K562 (cell line): ENCODE measurements around the gene RNF11. TPM values are rescaled to one million over a fixed set of nuclear protein-coding genes. Genes with fewer than 3 reads are reported as not detected.
A peak's percentile ranks its signal among the peaks of the same experiment; 100 is the strongest.

Experiments
- CBFB ChIP-seq: sonication (generic); formaldehyde crosslinking; IDR thresholded peaks from 2 replicates; pipeline ENCODE4 v1.4.0; 2020; ENCODE audit warnings: mild to moderate bottlenecking, missing genetic modification reagents
- CEBPB ChIP-seq: fragments of 450-650 bp; IDR thresholded peaks from 2 replicates; pipeline ENCODE4 v1.6.1; 2016; ENCODE audit warnings: missing genetic modification characterization, missing compliant biosample characterization
- CREM ChIP-seq: IDR thresholded peaks from 2 replicates; pipeline ENCODE4 v1.6.1; 2014; ENCODE audit warnings: antibody characterized with exemption, low read depth
- EHMT2 ChIP-seq: fragments of 450-650 bp; IDR thresholded peaks from 2 replicates; pipeline ENCODE4 v1.6.1; 2018; ENCODE audit warnings: antibody characterized with exemption
- ETV5 ChIP-seq: sonication (generic); formaldehyde crosslinking; IDR thresholded peaks from 2 replicates; pipeline ENCODE4 v1.4.0; 2020; ENCODE audit warnings: low read depth, mild to moderate bottlenecking, missing genetic modification reagents
- FOSL1 ChIP-seq: fragments of 200-800 bp; sonication (Bioruptor generic); conservative IDR thresholded peaks from 2 replicates; pipeline ENCODE4 v1.6.1; 2016; ENCODE audit warnings: missing genetic modification characterization, missing compliant biosample characterization
- FOXJ2 ChIP-seq: fragments of 200-800 bp; sonication (Bioruptor generic); IDR thresholded peaks from 2 replicates; pipeline ENCODE4 v1.6.1; 2016; ENCODE audit warnings: missing genetic modification characterization, missing compliant biosample characterization
- GATAD2A ChIP-seq: fragments of 450-650 bp; IDR thresholded peaks from 2 replicates; pipeline ENCODE4 v1.6.1; 2017
- HDAC3 ChIP-seq: fragments of 450-650 bp; IDR thresholded peaks from 2 replicates; pipeline ENCODE4 v1.6.1; 2018; ENCODE audit warnings: borderline replicate concordance, mild to moderate bottlenecking, moderate library complexity; ENCODE audit not compliant: partially characterized antibody
- ILK ChIP-seq: fragments of 450-650 bp; IDR thresholded peaks from 2 replicates; pipeline ENCODE4 v1.6.1; 2016; ENCODE audit warnings: missing genetic modification characterization, low read depth, mild to moderate bottlenecking, missing compliant biosample characterization, moderate library complexity, borderline replicate concordance
- JUNB ChIP-seq: fragments of 450-650 bp; formaldehyde crosslinking; conservative IDR thresholded peaks from 2 replicates; pipeline ENCODE4 v1.4.0; 2020; ENCODE audit warnings: mild to moderate bottlenecking
- MTA3 ChIP-seq: fragments of 450-650 bp; formaldehyde crosslinking; IDR thresholded peaks from 2 replicates; pipeline ENCODE4 v1.6.1; 2017; ENCODE audit warnings: mild to moderate bottlenecking, borderline replicate concordance
- NFYB ChIP-seq: IDR thresholded peaks from 2 replicates; pipeline ENCODE4 v1.6.1; 2011; ENCODE audit warnings: mild to moderate bottlenecking, moderate library complexity; ENCODE audit not compliant: insufficient read length; ENCODE audit errors: extremely low read depth
- PTRF ChIP-seq: fragments of 450-650 bp; IDR thresholded peaks from 2 replicates; pipeline ENCODE4 v1.6.1; 2016; ENCODE audit warnings: mild to moderate bottlenecking, missing genetic modification characterization, missing compliant biosample characterization
- RHOXF2B ChIP-seq: fragments of 250-450 bp; sonication (Bioruptor Pico); conservative IDR thresholded peaks from 2 replicates; pipeline ENCODE4 v1.5.1; 2021
- SMAD4 ChIP-seq: fragments of 250-450 bp; sonication (Bioruptor Pico); conservative IDR thresholded peaks from 2 replicates; pipeline ENCODE4 v1.8.0; 2021; ENCODE audit warnings: inconsistent platforms, mild to moderate bottlenecking, moderate library complexity
- TAF7 ChIP-seq: fragments of 450-650 bp; IDR thresholded peaks from 2 replicates; pipeline ENCODE4 v1.6.1; 2016; ENCODE audit warnings: missing genetic modification characterization, missing compliant biosample characterization
- U2AF1 ChIP-seq: fragments of 200-400 bp; formaldehyde crosslinking; optimal IDR thresholded peaks from 2 replicates; pipeline ENCODE3; 2017; ENCODE audit warnings: mild to moderate bottlenecking, low read depth, low read length, moderate library complexity
- YY1 ChIP-seq, 3 experiments: IDR thresholded peaks; 2 replicates each; pipeline ENCODE4 v1.6.1; 2011; ENCODE audit warnings: low read length in 2 of 3, mild to moderate bottlenecking in 2 of 3, moderate library complexity in 2 of 3, borderline replicate concordance in 1 of 3, control low read depth in 1 of 3, low read depth in 1 of 3; ENCODE audit not compliant: insufficient read depth in 3 of 3, insufficient replicate concordance in 2 of 3, control insufficient read depth in 1 of 3, insufficient read length in 1 of 3; ENCODE audit errors: extremely low read depth in 1 of 3
- ZKSCAN8 ChIP-seq: fragments of 200-800 bp; sonication (Bioruptor generic); IDR thresholded peaks from 2 replicates; pipeline ENCODE4 v1.6.1; 2016; ENCODE audit warnings: missing genetic modification characterization, missing compliant biosample characterization
- ZNF280B ChIP-seq: fragments of 250-450 bp; sonication (Bioruptor Pico); IDR thresholded peaks from 2 replicates; pipeline ENCODE4 v1.5.1; 2021; ENCODE audit warnings: mild to moderate bottlenecking
- ZNF695 ChIP-seq: fragments of 450-650 bp; formaldehyde crosslinking; IDR thresholded peaks from 2 replicates; pipeline ENCODE4 v1.4.0; 2020; ENCODE audit warnings: mild to moderate bottlenecking, moderate library complexity
- polyA plus RNA-seq, 8 experiments: library from polyadenylated mRNA; depleted of rRNA in 4 of 8; stranded (reverse) in 5 of 8; unstranded in 3 of 8; fragments of >200 nt; fragmentation: Nextera tagmentation in 2 of 8; fragmentation: Illumina TruSeq in 1 of 8; extraction: Ambion mirVana in 2 of 8; extraction: Trizol in 1 of 8; gene quantifications; 2 replicates each; pipeline versions ENCODE4 v1.2.1 to v1.2.3, GENCODE V29; 2011 to 2014; ENCODE audit warnings: inconsistent platforms in 1 of 8, missing spikeins in 1 of 8
- total RNA-seq, 7 experiments: library from RNA; depleted of rRNA in 6 of 7; stranded (reverse); fragments of >200 nt in 6 of 7; fragmentation: Illumina TruSeq in 2 of 7; extraction: Trizol in 2 of 7; gene quantifications; 2 replicates each; pipeline versions ENCODE4 v1.2.1 to v1.2.3, GENCODE V29; 2011 to 2021; ENCODE audit warnings: low replicate concordance in 1 of 7
- TF ChIP-seq, protein P1 (sequence below): sonication (generic); formaldehyde crosslinking; IDR thresholded peaks from 2 replicates; pipeline ENCODE4 v1.8.0; 2022; ENCODE audit warnings: missing genetic modification reagents, mild to moderate bottlenecking, borderline replicate concordance
- TF ChIP-seq, protein P2 (sequence below): fragments of 450-650 bp; IDR thresholded peaks from 2 replicates; pipeline ENCODE4 v1.6.1; 2017; ENCODE audit warnings: mild to moderate bottlenecking, moderate library complexity

Gene RNF11
- total and polyA plus RNA-seq, 9 of the 15 experiments (the other 6 are each of a cell fraction or from before 2014, with no cell fraction given), result 5.7 to 34.3 (median 23.1) TPM

GRCh38 chr1:51313961-51314777 lies 78.1 kb downstream of the RNF11 start (continued):
- TF ChIP-seq YY1 (IDR thresholded peaks at IDR 0.05; ENCODE audit: borderline replicate concordance in 1 of 3, control insufficient read depth in 1 of 3, extremely low read depth in 1 of 3, insufficient read depth in 3 of 3, insufficient read length in 1 of 3, insufficient replicate concordance in 2 of 3, low read depth in 1 of 3, low read length in 2 of 3) (no peak), JUNB (CRISPR knock-in tag) (no peak), U2AF1 (no peak), ZNF280B (CRISPR knock-in tag) (no peak), SMAD4 (CRISPR knock-in tag) (0 out of 2 replicates have a peak, but pooled peaks have one; percentile 17), ZNF695 (CRISPR knock-in tag) (no peak), EHMT2 (no peak), PTRF (tag) (0 out of 2 replicates have a peak, but pooled peaks have one; percentile 26), CEBPB (tag) (peak; percentile 45; the same call in 1 of the 2 replicates), CREM (no peak), RHOXF2B (CRISPR knock-in tag) (no peak), MTA3 (no peak), TAF7 (tag) (no peak), FOXJ2 (no peak), ZKSCAN8 (CRISPR knock-in tag) (no peak), NFYB (no peak), ETV5 (CRISPR knock-in tag) (no peak), FOSL1 (tag) (peak; percentile 53), HDAC3 (no peak), GATAD2A (no peak), CBFB (CRISPR knock-in tag) (no peak), ILK (tag) (no peak)
- TF ChIP-seq, protein P1, sequence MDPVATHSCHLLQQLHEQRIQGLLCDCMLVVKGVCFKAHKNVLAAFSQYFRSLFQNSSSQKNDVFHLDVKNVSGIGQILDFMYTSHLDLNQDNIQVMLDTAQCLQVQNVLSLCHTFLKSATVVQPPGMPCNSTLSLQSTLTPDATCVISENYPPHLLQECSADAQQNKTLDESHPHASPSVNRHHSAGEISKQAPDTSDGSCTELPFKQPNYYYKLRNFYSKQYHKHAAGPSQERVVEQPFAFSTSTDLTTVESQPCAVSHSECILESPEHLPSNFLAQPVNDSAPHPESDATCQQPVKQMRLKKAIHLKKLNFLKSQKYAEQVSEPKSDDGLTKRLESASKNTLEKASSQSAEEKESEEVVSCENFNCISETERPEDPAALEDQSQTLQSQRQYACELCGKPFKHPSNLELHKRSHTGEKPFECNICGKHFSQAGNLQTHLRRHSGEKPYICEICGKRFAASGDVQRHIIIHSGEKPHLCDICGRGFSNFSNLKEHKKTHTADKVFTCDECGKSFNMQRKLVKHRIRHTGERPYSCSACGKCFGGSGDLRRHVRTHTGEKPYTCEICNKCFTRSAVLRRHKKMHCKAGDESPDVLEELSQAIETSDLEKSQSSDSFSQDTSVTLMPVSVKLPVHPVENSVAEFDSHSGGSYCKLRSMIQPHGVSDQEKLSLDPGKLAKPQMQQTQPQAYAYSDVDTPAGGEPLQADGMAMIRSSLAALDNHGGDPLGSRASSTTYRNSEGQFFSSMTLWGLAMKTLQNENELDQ, result no peak
- TF ChIP-seq, protein P2, sequence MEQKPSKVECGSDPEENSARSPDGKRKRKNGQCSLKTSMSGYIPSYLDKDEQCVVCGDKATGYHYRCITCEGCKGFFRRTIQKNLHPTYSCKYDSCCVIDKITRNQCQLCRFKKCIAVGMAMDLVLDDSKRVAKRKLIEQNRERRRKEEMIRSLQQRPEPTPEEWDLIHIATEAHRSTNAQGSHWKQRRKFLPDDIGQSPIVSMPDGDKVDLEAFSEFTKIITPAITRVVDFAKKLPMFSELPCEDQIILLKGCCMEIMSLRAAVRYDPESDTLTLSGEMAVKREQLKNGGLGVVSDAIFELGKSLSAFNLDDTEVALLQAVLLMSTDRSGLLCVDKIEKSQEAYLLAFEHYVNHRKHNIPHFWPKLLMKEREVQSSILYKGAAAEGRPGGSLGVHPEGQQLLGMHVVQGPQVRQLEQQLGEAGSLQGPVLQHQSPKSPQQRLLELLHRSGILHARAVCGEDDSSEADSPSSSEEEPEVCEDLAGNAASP, result no peak
